Chondrocyte (in vitro differentiated cells): Measurements from ENCODE around the gene SRL. TPM values are rescaled to one million over a fixed set of nuclear protein-coding genes. Genes with fewer than 3 reads are reported as not detected.

Experiments
- DNase-seq: peaks from one replicate; pipeline ENCODE4 v3.0.0; 2021; ENCODE audit warnings: mixed read lengths, low spot score
- H3K27ac Mint-ChIP-seq: one replicate; pipeline ENCODE4 v1.8.0; 2021; ENCODE audit warnings: mild to moderate bottlenecking, moderate library complexity, mixed read lengths; ENCODE audit not compliant: unreplicated experiment
- H3K27me3 Mint-ChIP-seq: 2 replicates; pipeline ENCODE4 v1.8.0; 2021; ENCODE audit warnings: low read depth, mixed read lengths
- H3K36me3 Mint-ChIP-seq: 2 replicates; pipeline ENCODE4 v1.8.0; 2021; ENCODE audit warnings: low read depth, mixed read lengths
- H3K4me1 Mint-ChIP-seq: 2 replicates; pipeline ENCODE4 v1.8.0; 2021; ENCODE audit warnings: low read depth, mild to moderate bottlenecking, mixed read lengths
- H3K4me3 Mint-ChIP-seq: one replicate; pipeline ENCODE4 v1.8.0; 2021; ENCODE audit warnings: mild to moderate bottlenecking, moderate library complexity, mixed read lengths; ENCODE audit not compliant: unreplicated experiment
- H3K9me3 Mint-ChIP-seq: 2 replicates; pipeline ENCODE4 v1.8.0; 2021; ENCODE audit warnings: low read depth, mixed read lengths
- total RNA-seq: library from RNA; stranded (reverse); gene quantifications from 3 replicates; pipeline ENCODE4 v1.2.1, GENCODE V29; 2021
- TF ChIP-seq, protein P1 (sequence below): fragments of 200-600 bp; sonication (generic); IDR thresholded peaks from 2 replicates; pipeline ENCODE4 v1.5.0; 2021; ENCODE audit warnings: antibody characterized with exemption, mild to moderate bottlenecking, moderate library complexity

The SRL gene
- total RNA-seq, 1 donor from 2014 or later: not detected

DNA sequence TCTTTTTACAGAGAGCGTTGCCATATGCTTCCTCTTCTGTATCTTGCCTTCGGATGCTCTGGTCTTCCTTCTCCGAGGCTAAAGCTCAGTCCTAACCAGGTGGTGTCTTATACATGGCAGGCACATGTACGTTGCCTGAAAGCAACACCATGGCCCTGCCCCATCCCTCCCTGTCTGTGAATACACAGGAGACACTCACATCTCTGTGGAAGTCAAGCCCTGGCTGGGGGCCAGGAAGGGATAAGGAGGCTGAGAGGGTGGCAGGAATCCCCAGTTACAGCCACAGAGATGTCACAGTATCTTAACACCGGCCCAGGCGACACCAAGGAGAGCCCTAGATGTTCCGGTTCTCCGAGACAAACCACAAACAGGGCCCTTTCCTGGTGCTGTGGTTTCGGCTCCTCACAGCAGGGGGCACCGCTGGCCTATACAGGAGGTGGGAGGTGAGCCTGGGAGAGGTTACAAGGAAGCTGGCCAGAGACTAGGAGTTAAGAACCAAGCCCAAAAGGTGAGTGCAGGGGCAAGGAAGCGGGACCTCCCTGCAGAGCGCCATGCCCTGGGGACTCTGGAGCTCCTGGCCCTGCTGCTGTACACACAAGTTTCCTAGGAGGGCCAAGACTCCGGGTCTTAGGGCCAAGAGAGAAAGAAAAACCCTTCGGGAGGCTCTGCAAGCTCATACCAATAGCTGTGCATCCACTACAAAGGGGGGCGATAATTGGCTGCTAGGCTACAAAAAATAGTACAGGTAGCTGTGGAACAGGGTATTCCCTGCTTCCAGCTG is 41.7 kb downstream of the SRL start:
- H3K27ac Mint-ChIP-seq: peak overlapping the region; percentile 59
- DNase-seq: no peak
- H3K4me1 Mint-ChIP-seq: peaks cover 6% of the 10 kb centered on the region
- no peaks in the 10 kb centered on the region for H3K9me3 Mint-ChIP-seq
- no peak overlapping the region for H3K4me3 Mint-ChIP-seq
- no peaks in the 10 kb centered on the region for H3K27me3 Mint-ChIP-seq
- no peaks in the 10 kb centered on the region for H3K36me3 Mint-ChIP-seq
- TF ChIP-seq, protein P1, sequence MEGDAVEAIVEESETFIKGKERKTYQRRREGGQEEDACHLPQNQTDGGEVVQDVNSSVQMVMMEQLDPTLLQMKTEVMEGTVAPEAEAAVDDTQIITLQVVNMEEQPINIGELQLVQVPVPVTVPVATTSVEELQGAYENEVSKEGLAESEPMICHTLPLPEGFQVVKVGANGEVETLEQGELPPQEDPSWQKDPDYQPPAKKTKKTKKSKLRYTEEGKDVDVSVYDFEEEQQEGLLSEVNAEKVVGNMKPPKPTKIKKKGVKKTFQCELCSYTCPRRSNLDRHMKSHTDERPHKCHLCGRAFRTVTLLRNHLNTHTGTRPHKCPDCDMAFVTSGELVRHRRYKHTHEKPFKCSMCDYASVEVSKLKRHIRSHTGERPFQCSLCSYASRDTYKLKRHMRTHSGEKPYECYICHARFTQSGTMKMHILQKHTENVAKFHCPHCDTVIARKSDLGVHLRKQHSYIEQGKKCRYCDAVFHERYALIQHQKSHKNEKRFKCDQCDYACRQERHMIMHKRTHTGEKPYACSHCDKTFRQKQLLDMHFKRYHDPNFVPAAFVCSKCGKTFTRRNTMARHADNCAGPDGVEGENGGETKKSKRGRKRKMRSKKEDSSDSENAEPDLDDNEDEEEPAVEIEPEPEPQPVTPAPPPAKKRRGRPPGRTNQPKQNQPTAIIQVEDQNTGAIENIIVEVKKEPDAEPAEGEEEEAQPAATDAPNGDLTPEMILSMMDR: peak; percentile 78

DNA sequence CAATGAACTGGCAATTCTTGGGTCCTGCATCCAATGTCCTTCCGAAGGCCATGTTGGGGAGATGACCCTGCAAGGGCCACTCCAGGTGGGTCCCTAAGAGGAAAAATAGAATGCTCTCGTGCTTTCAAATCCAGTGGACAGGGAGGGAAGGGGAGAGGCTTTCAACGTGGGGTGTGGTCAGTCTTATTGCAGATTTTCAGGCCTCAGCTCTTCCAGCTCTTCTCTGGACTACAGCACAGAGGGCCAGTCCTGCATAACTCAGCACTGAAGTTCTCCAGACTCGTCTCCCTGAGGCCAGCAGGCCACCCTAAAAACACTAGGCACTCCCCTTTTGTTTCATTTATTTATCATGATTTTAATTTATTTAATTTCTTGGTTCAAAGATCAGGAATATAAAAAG is 43.1 kb downstream of the SRL start:
- DNase-seq: no peak
- Mint-ChIP-seq H3K36me3 (no peaks in the 10 kb centered on the region), H3K27me3 (no peaks in the 10 kb centered on the region), H3K27ac (no peak overlapping the region), H3K9me3 (no peaks in the 10 kb centered on the region), H3K4me1 (peaks cover 6% of the 10 kb centered on the region), H3K4me3 (no peak overlapping the region)
- TF ChIP-seq, protein P1: no peak

DNA sequence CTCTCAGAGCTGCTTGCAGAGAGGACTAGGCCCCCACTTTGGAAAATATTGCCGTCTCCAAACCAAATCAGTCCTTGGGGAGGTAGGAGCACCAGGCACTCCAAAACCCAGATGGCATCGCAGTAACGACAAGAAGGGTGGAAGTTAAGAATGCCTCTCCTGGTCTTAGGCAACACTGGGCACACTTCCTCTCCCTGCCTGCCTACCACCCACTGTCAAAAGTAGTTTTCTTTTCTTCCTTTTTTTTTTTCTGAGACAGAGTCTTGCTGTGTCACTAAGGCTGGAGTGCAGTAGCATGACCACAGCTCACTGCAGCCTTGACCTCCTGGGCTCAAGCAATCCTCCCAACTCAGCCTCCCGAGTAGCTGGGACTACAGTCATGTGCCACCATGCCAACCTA is 47.2 kb downstream of the SRL start:
- Mint-ChIP-seq H3K9me3 (no peaks in the 10 kb centered on the region), H3K27me3 (no peaks in the 10 kb centered on the region), H3K27ac (no peak overlapping the region), H3K36me3 (no peaks in the 10 kb centered on the region), H3K4me1 (no peaks in the 10 kb centered on the region), H3K4me3 (no peak overlapping the region)
- no peak for DNase-seq
- TF ChIP-seq, protein P1: no peak

DNA sequence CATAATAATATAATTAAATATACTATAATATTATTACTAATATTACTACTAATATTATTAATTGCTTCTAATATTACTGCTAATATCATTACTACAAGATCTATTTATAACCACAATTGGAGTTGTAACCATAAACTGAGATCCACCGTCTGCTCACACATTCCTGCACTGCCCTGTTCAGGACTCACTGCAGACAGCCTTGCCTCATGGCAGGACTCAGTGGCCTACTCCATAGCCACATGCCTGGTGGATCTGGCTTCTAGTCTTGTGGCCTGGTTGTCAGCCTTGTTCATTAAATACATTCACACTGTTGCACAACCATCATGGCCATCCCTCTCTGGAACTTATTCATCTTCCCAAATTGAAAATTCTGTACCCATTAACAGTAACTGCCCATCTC is 48.0 kb downstream of the SRL start:
- H3K27me3 Mint-ChIP-seq: peaks cover 2% of the 10 kb centered on the region
- TF ChIP-seq, protein P1: no peak
- no peaks in the 10 kb centered on the region for H3K36me3 Mint-ChIP-seq
- H3K27ac Mint-ChIP-seq: no peak overlapping the region
- H3K4me1 Mint-ChIP-seq: no peaks in the 10 kb centered on the region
- DNase-seq: no peak
- H3K9me3 Mint-ChIP-seq: no peaks in the 10 kb centered on the region
- H3K4me3 Mint-ChIP-seq: no peak overlapping the region

DNA sequence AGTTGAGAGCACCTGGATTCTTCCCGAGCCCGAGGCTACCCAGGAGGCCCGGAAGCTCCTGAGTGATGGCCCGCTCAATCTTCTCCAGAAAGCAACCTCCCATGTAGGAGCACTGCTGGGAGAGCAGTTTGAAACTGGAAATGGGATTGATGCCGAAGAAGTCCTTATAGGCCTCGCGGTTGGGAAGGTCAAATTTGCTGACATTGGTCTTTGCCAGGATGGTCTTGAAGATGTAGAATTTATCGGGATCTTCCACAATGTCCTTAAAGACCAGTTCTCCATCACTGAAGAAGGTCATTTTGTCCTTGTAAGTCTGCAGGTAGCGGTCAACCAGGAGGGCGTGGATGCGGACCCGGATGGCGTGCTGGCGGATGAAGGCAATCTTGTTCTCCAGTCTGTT is 49.7 kb downstream of the SRL start:
- no peak overlapping the region for H3K4me3 Mint-ChIP-seq
- H3K9me3 Mint-ChIP-seq: no peaks in the 10 kb centered on the region
- TF ChIP-seq, protein P1: no peak
- H3K36me3 Mint-ChIP-seq: no peaks in the 10 kb centered on the region
- no peaks in the 10 kb centered on the region for H3K4me1 Mint-ChIP-seq
- H3K27me3 Mint-ChIP-seq: peaks cover 2% of the 10 kb centered on the region
- no peak for DNase-seq
- H3K27ac Mint-ChIP-seq: no peak overlapping the region
